VCaP (cell line): ENCODE results near the gene RNF26.

Experiments
- H3K27ac ChIP-seq: fragments of 450-650 bp; 2 replicates; pipeline ENCODE4 v1.5.1; 2017
- TF ChIP-seq, protein P1 (sequence below): fragments of 450-650 bp; conservative IDR thresholded peaks from 2 replicates; pipeline ENCODE4 v1.5.1; 2017; ENCODE audit warnings: mild to moderate bottlenecking, moderate library complexity

Gene RNF26

GRCh38 chr11:119316729-119317591, 17.4 kb upstream of the RNF26 start, which contains the start of gene MCAM:
TSS of gene MCAM (minus strand) at chr11:119317130. CDS start at chr11:119317101, 29 bp downstream.
- TF ChIP-seq, protein P1, sequence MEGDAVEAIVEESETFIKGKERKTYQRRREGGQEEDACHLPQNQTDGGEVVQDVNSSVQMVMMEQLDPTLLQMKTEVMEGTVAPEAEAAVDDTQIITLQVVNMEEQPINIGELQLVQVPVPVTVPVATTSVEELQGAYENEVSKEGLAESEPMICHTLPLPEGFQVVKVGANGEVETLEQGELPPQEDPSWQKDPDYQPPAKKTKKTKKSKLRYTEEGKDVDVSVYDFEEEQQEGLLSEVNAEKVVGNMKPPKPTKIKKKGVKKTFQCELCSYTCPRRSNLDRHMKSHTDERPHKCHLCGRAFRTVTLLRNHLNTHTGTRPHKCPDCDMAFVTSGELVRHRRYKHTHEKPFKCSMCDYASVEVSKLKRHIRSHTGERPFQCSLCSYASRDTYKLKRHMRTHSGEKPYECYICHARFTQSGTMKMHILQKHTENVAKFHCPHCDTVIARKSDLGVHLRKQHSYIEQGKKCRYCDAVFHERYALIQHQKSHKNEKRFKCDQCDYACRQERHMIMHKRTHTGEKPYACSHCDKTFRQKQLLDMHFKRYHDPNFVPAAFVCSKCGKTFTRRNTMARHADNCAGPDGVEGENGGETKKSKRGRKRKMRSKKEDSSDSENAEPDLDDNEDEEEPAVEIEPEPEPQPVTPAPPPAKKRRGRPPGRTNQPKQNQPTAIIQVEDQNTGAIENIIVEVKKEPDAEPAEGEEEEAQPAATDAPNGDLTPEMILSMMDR, result no peak
- H3K27ac ChIP-seq, result peak within 1 kb of the TSS; percentile 78

- TF ChIP-seq, protein P1, result no peak
- peak overlapping the region; percentile 78; the same call in 1 of the 2 replicates for H3K27ac ChIP-seq
Observed at GRCh38 chr11:119317592-119318239, 16.6 kb upstream of the RNF26 start.

DNA sequence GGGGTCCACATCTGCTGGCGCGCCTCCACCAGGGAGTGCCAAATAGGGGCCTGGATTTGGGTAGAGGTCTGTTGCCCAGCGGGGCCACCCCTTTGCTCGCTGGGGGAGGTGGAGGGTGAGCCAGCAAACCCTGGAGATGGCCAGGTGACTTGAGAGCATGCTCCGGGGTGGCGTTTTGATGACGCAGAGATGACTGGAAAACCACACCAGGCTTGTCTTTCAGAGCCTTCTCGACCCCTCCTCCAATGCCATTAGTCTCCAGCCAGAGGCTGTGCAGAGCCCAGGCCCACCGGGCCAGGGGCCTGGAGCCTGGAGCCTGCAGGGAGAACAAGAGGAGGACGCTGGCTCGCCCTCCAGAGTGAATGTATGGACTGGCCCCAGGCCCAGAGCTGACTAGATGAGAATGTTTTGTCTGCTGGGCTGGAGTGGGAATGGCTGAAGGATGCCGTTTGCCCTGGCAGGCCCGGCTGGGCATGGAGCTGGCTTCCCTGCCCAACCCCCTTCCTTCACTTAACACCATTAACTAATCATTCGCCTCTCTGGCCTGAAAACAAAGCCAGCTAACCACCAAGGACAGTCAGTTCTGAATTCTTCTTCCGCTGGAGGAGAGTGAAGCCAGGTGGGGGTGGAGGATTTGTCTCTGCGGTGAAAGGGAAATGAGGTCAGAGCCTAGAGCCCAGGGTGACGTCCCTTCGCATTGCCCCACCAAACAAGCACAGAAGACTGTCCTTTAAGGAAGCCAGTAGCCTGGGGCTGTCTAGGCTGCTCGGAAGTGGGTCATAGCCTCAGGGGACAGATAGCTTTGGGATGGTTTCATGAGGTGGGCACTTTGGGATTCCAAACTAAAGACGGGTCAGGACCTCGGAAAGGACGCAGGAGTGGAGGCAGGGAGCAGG, 15.8 kb upstream of the RNF26 start:
- TF ChIP-seq, protein P1, result no peak
- no peak overlapping the region for H3K27ac ChIP-seq

DNA sequence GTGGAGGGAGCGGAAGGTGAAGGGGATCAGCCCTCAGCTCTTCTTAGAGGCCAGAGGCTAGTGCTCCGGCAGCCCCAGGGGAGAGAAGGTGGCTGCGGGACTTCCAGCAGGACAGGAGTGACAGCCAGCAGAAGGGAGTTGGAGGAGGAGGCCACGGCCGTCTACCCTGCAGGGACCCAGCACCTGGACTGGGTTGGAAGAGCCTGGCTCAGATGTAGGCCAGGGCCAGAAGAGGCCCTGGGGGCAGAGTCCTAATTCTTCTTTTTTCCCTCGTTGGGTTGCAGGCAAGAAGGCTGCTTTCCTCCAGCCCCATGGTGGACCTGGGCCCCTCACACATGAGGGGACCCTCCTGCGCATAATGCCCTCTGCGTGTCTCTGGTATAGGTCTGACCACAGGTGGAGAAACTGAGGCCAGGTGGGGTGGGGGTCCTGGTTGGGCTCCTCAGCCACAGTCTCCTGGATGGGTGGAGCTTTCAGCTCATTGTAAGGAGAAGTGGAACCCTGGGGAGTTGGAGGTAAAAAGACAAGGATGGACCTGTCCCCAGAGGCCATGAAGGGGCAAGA, 15.1 kb upstream of the RNF26 start:
- TF ChIP-seq, protein P1, result no peak
- no peak overlapping the region for H3K27ac ChIP-seq

DNA sequence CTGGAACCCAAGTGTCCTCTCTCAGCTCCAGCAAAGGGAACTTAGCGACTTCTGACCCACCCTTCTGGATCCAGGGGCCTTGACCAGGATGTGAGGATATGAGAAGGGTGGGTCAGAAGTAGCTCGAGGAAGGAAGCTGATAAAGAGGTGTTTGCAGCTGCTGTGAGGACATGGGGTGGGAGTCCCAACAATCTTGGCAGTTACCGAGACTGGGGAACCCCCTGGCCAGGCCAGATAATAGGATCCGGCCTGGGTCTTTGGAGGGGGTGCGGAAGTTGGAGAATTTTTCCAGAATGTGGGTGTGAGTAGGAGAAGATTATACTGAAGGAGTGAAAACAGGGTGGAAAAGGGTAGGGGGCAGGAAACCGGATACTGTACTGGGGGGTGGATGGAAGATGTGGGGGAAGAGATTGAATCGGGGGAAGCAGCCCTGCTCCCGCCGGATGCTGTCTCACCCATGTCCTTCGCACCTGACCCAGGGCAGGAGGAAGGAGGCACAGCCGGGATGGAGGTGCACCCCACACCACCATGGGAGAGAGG, 14.6 kb upstream of the RNF26 start:
- H3K27ac ChIP-seq, result no peak overlapping the region
- TF ChIP-seq, protein P1, result no peak

GRCh38 chr11:119320240-119320775, 14.0 kb upstream of the RNF26 start:
- TF ChIP-seq, protein P1, result no peak
- peak overlapping the region; percentile 72; the same call in 1 of the 2 replicates for H3K27ac ChIP-seq
